ENCODE data around the gene ADSS1.

ADSS1 gene

GRCh38 chr14:104686624-104687517 lies 37.2 kb upstream of the ADSS1 start:
- TF ChIP-seq POLR2AphosphoS5 (IDR thresholded peaks at IDR 0.05; ENCODE audit: low read depth, low read length) (no peak), FOXP2 (optimal IDR thresholded peaks at IDR 0.05; ENCODE audit: borderline replicate concordance, extremely low read depth, extremely low read length, insufficient read depth) (no peak), TAF1 (IDR thresholded peaks at IDR 0.05; ENCODE audit: borderline replicate concordance, insufficient read depth, low read length) (no peak), SIN3A (IDR thresholded peaks at IDR 0.05; ENCODE audit: borderline replicate concordance, insufficient read depth, low read length) (no peak), REST (IDR thresholded peaks at IDR 0.05; ENCODE audit: insufficient read depth in 1 of 2, low read depth in 2 of 2, low read length in 2 of 2) (no peak)

GRCh38 chr14:104687601-104688504 lies 36.2 kb upstream of the ADSS1 start:
- TF ChIP-seq SIN3A (IDR thresholded peaks at IDR 0.05; ENCODE audit: borderline replicate concordance, insufficient read depth, low read length) (no peak), TAF1 (IDR thresholded peaks at IDR 0.05; ENCODE audit: borderline replicate concordance, insufficient read depth, low read length) (no peak), FOXP2 (optimal IDR thresholded peaks at IDR 0.05; ENCODE audit: borderline replicate concordance, extremely low read depth, extremely low read length, insufficient read depth) (no peak), POLR2AphosphoS5 (IDR thresholded peaks at IDR 0.05; ENCODE audit: low read depth, low read length) (no peak), REST (IDR thresholded peaks at IDR 0.05; ENCODE audit: insufficient read depth in 1 of 2, low read depth in 2 of 2, low read length in 2 of 2) (no peak)

DNA sequence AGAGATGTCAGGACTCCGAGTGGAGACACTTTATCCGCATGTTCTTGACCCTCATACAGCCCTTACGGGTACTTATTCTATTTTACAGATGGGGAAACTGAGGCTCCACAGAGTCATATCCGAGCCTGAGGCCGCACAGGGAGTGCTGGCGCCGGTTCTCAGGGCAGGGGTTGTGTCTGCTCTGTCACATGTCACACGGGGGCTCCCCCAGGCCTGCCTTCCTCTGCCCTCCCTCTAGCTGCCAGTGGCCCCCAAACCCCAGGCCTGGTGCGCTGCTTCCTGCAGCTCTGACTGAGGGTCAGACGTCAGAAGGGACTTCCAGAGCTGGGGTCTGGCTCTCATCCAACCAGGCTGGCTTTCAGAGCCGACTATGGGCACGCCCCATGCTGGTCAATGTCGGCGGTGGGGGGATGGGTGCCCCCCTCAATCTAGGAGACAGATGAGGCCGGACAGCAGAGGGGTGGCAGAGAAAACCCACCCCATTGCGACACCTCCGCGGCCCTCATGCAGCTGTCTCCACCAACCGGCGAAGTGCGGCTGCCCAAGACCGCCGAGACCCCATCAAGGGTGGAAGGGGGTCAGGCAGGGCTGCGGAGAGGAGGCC lies 35.4 kb upstream of the ADSS1 start:
- TF ChIP-seq POLR2AphosphoS5 (IDR thresholded peaks at IDR 0.05; ENCODE audit: low read depth, low read length) (no peak), SIN3A (IDR thresholded peaks at IDR 0.05; ENCODE audit: borderline replicate concordance, insufficient read depth, low read length) (no peak), FOXP2 (optimal IDR thresholded peaks at IDR 0.05; ENCODE audit: borderline replicate concordance, extremely low read depth, extremely low read length, insufficient read depth) (no peak), REST (IDR thresholded peaks at IDR 0.05; ENCODE audit: insufficient read depth in 1 of 2, low read depth in 2 of 2, low read length in 2 of 2) (no peak), TAF1 (IDR thresholded peaks at IDR 0.05; ENCODE audit: borderline replicate concordance, insufficient read depth, low read length) (no peak)

DNA sequence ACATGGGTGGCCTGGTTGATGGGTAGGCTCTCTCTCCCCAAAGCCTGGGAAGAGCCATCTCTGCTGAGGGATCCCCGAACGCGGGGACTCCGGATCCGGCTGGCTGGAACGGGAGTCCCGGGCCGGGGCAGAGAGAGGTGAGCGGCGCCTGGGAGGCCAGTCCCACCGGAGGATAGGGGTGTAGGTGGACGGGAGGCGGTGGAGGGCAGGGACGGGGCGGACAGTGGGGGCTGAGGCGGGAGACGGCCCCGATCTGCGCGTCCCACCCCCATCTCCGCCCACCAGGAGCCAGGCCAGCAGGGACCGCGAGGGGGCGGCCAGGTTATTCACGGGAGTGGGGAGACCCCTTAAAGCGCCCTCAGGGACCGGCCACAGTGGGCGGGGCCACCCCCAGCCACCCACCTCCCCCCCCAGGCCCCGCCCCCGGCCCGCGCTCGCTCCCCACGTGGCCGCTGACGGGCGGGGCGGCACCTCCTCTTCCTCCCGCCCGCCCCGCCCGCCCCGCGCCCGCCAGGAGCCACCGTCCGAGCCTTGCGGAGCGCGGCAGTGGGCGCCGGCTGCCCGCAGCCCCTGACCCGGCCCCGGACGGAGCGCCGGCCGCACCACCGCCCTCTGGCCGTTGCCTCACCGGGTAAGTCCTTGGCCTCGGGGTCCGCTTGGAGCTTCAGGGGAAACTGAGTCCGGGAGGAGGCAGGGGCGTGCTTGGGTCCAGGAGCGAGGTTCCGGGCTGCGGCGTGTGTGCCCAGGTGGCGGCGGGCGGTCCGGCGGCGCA lies 34.7 kb upstream of the ADSS1 start, which contains the start of gene INF2:
TSS of gene INF2 (plus strand) at position 510 of the 772 bp plus-strand sequence. CDS start 11,748 bp downstream, outside the sequence.
- TF ChIP-seq POLR2AphosphoS5 (IDR thresholded peaks at IDR 0.05; ENCODE audit: low read depth, low read length) = 0 out of 2 replicates have a peak, but pooled peaks have one; percentile 50
- no peak for TF ChIP-seq SIN3A (IDR thresholded peaks at IDR 0.05; ENCODE audit: borderline replicate concordance, insufficient read depth, low read length)
